ENCODE results near the gene PARD6G. TPM values are rescaled to one million over a fixed set of nuclear protein-coding genes. Genes with fewer than 3 reads are reported as not detected.

PARD6G gene
- total RNA-seq, 4 donors from 2014 or later = 0.40 to 3.3 (median 1.3) TPM

DNA sequence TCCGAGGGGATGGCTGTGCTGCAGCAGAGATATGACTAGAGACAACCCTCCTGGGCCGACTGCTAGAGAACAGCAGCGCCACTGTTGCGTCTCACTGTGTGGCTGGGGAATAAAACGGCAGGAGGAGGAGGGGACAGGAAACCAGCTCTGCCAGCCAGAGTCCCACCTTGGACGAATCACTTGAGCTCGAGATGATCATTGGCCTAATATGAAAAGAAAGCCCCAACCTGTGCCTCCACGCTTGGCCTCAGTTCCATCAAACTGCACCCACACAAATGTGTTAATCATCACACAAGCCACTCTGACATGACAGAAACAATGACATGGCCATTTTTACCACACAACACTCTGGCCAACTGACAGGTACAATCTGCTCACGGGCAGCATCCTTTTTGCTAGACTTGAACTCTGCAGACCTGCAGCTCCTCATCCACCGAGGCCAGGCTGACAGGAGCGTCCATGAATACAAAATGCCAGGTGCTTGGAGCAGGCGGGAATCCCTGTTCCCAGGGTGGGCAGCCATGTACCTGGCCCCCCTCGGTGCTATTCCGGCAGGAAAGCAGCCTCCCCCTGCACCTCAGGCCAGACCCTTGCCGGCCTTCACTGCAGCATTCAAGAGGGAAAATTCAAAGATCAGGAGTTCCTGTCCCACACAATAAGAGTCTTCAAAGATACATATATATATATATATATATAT lies 52.3 kb downstream of the PARD6G start:
- H3K4me3 ChIP-seq = no peak overlapping the region
- in situ Hi-C loops (cut with MboI; ENCODE audit: low pct_ligation_motif_present in 1 of 4, low pct_unique_long_range_greater_than_20kb in 1 of 4, low sequenced_read_pairs in 3 of 4) (no loop called here), intact Hi-C loops (cut with DNase I; ENCODE audit: low total_unique reads) (no loop called here)
- H3K36me3 ChIP-seq = no peaks in the 10 kb centered on the region
- TF ChIP-seq, protein P1, sequence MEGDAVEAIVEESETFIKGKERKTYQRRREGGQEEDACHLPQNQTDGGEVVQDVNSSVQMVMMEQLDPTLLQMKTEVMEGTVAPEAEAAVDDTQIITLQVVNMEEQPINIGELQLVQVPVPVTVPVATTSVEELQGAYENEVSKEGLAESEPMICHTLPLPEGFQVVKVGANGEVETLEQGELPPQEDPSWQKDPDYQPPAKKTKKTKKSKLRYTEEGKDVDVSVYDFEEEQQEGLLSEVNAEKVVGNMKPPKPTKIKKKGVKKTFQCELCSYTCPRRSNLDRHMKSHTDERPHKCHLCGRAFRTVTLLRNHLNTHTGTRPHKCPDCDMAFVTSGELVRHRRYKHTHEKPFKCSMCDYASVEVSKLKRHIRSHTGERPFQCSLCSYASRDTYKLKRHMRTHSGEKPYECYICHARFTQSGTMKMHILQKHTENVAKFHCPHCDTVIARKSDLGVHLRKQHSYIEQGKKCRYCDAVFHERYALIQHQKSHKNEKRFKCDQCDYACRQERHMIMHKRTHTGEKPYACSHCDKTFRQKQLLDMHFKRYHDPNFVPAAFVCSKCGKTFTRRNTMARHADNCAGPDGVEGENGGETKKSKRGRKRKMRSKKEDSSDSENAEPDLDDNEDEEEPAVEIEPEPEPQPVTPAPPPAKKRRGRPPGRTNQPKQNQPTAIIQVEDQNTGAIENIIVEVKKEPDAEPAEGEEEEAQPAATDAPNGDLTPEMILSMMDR (IDR thresholded peaks at IDR 0.05) = no peak
- no peaks in the 10 kb centered on the region for H3K4me1 ChIP-seq
- no peak overlapping the region for H3K27ac ChIP-seq
- no peaks in the 10 kb centered on the region for H3K9me3 ChIP-seq
- 73 to 82% methylated on average over 6 to 15 of the region's 15 CpGs for WGBS, 2 donors (ENCODE audit: low coverage in 1 of 2)
- H3K27me3 ChIP-seq = no peaks in the 10 kb centered on the region
- DNase-seq = no peak

GRCh38 chr18:80193701-80194100 lies 53.6 kb downstream of the PARD6G start:
- no peak overlapping the region for H3K27ac ChIP-seq
- H3K4me1 ChIP-seq = no peaks in the 10 kb centered on the region
- in situ Hi-C loops (cut with MboI; ENCODE audit: low pct_ligation_motif_present in 1 of 4, low pct_unique_long_range_greater_than_20kb in 1 of 4, low sequenced_read_pairs in 3 of 4) = no loop called here
- no peak overlapping the region for H3K4me3 ChIP-seq
- no peaks in the 10 kb centered on the region for H3K27me3 ChIP-seq
- no peaks in the 10 kb centered on the region for H3K36me3 ChIP-seq
- 54 to 55% methylated on average over 5 of the region's 5 CpGs for WGBS, 2 donors (ENCODE audit: low coverage in 1 of 2)
- DNase-seq = no peak
- intact Hi-C loops (cut with DNase I; ENCODE audit: low total_unique reads) = no loop called here
- TF ChIP-seq POLR2AphosphoS5 (IDR thresholded peaks at IDR 0.05) (no peak), POLR2A (IDR thresholded peaks at IDR 0.05) (no peak), EP300 (IDR thresholded peaks at IDR 0.05; ENCODE audit: low read depth) (no peak)
- TF ChIP-seq, protein P1 (IDR thresholded peaks at IDR 0.05) = no peak
- H3K9me3 ChIP-seq = no peaks in the 10 kb centered on the region

DNA sequence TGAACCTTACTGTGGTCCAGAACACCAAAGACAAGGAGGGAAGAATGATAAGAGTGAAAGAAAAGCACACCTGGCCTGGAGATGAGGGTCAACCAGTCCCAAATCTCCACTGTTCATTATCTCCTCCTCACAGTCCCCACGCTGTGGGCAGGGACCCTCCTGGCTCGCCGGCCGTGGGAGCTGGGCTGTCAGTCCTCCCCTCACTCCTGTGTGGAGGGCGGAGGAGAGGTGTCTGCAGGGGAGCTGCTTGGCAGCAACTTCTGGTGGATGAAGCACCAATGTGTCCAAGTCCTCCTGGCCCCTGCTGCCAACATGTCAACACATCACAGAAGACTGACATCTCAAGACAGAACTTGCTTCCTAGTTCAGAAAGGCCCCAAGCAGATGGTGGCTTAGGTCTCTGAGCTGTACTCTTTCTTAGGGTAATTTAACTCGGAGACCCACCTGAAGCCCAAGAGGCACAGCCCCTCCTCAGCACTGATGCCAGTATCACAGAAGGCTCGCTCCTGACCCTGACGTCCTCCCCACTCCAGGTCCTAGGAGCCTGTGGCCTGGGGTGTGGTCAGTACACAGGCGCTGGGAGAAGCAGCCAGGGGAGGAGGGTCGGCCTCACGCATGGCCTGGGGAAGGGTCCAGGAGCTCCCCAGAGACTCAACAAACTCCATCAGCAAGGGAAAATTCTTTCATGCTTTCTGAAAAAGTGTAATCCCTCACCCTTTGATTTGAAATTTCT lies 54.5 kb downstream of the PARD6G start:
- Histone ChIP-seq H3K9me3 (no peaks in the 10 kb centered on the region), H3K27me3 (no peaks in the 10 kb centered on the region), H3K4me1 (no peaks in the 10 kb centered on the region), H3K36me3 (no peaks in the 10 kb centered on the region), H3K4me3 (no peak overlapping the region), H3K27ac (no peak overlapping the region)
- intact Hi-C loops (cut with DNase I; ENCODE audit: low total_unique reads) = no loop called here
- WGBS, 2 donors (ENCODE audit: low coverage in 1 of 2) = 80 to 88% methylated on average over 1 to 11 of the region's 11 CpGs
- DNase-seq = no peak
- TF ChIP-seq, protein P1 (IDR thresholded peaks at IDR 0.05) = no peak
- TF ChIP-seq EP300 (IDR thresholded peaks at IDR 0.05; ENCODE audit: low read depth) (no peak), POLR2AphosphoS5 (IDR thresholded peaks at IDR 0.05) (no peak), POLR2A (IDR thresholded peaks at IDR 0.05) (no peak)
- in situ Hi-C loops (cut with MboI; ENCODE audit: low pct_ligation_motif_present in 1 of 4, low pct_unique_long_range_greater_than_20kb in 1 of 4, low sequenced_read_pairs in 3 of 4) = no loop called here

DNA sequence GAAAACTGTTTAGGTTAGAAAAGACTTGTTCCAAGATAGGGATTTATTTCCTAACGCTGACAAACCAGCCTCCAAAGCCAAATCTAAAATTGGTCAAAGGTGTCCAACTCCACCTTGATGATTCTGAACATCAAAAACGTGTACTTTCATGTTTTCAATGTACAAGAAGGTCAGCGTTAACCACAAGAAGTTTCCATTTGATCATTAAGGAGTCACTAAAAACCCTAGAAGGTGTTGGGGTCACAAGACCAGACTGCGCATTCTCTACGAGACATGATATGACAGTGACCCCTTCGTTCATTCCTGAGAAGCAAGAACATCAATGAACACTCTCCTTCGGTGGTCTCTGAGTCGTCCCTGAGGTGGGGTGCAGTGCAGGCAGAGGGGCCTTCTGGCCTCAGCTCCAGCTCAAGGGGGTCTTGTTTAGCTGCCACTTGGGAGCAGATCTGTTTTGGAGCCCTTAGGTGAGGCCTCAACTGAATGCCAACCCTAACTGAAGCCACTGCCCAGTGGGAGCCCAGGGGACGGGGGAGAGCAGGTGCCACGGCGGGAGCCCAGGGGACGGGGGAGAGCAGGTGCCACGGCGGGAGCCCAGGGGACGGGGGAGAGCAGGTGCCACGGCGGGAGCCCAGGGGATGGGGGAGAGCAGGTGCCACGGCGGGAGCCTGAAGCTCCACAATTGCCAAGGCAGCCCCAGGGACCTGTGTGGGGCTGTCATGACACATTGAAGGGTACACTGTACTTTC lies 55.2 kb downstream of the PARD6G start:
- Histone ChIP-seq H3K9me3 (no peaks in the 10 kb centered on the region), H3K4me3 (no peak overlapping the region), H3K27ac (no peak overlapping the region), H3K27me3 (no peaks in the 10 kb centered on the region), H3K36me3 (no peaks in the 10 kb centered on the region), H3K4me1 (no peaks in the 10 kb centered on the region)
- intact Hi-C loops (cut with DNase I; ENCODE audit: low total_unique reads) (no loop called here), in situ Hi-C loops (cut with MboI; ENCODE audit: low pct_ligation_motif_present in 1 of 4, low pct_unique_long_range_greater_than_20kb in 1 of 4, low sequenced_read_pairs in 3 of 4) (no loop called here)
- TF ChIP-seq, protein P1 (IDR thresholded peaks at IDR 0.05) = no peak
- TF ChIP-seq POLR2A (IDR thresholded peaks at IDR 0.05) (no peak), POLR2AphosphoS5 (IDR thresholded peaks at IDR 0.05) (no peak), EP300 (IDR thresholded peaks at IDR 0.05; ENCODE audit: low read depth) (no peak)
- 80 to 83% methylated on average over 16 to 19 of the region's 19 CpGs for WGBS, 2 donors (ENCODE audit: low coverage in 1 of 2)
- no peak for DNase-seq
